GM12892 (cell line): ENCODE results near the gene ABLIM3.
"Not testable (repeated sequence)": the region's sequence is repeated elsewhere in the genome, so short reads cannot be mapped to it uniquely, and the experiment has no call there.

Experiments
- DNase-seq: peaks from one replicate; pipeline ENCODE4 v3.0.0; 2011; ENCODE audit not compliant: insufficient read length
- FAIRE-seq: peaks from 2 replicates; lab custom pipeline; 2011; peaks lifted over from hg19 to GRCh38; lab: Jason Lieb, UNC
- POLR2A ChIP-seq: IDR thresholded peaks from 2 replicates; pipeline ENCODE4 v1.6.1; 2011; ENCODE audit warnings: low read depth, low read length, control low read depth
- POLR2AphosphoS5 ChIP-seq: IDR thresholded peaks from 2 replicates; pipeline ENCODE4 v1.6.1; 2011; ENCODE audit warnings: low read depth, low read length, control low read depth
- TAF1 ChIP-seq: IDR thresholded peaks from 2 replicates; pipeline ENCODE4 v1.6.1; 2011; ENCODE audit warnings: low read depth, mild to moderate bottlenecking, control low read depth, low read length, borderline replicate concordance

The ABLIM3 gene

DNA sequence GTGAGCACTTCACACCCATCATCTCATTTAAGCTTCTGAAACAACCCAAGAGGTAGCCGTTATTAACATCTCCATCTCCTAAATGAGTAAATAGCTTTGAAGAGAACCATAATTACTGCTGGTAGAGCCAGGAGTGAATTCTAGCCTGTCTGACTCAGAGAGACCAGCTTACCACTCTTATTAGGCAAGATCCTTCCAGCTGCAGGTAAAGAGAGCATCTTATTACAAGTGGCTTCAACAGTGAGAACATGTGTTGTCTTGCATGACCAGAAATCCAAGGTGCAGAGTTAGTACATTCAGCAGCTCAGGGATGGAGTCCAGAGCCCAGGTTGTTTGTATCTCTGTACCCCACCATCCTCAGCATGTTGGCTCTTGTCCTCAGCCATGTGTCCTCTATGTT, 119.5 kb downstream of the ABLIM3 start:
- DNase-seq (no peak), FAIRE-seq (no peak)
- no peak for TF ChIP-seq POLR2A
- no peak for TF ChIP-seq TAF1
- no peak for TF ChIP-seq POLR2AphosphoS5

DNA sequence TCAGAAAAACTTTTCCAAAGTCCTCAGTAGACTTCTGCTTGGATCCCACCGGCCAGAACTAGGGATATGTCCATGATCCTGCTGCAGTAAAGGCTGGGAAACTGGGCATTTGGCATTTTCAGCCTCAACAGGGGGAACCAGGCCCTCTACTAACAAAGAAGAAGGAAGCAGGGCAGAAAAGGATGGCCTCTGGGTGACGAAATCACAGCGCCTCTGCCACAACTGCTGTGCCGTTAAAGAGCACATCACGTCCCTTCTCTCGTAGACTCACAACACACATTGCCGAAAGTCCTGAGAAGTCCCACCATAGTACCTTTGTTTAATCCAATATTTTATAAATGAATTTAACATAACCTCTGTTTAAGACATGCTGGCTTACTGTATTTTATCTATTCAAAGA, 120.0 kb downstream of the ABLIM3 start:
- DNase-seq (no peak), FAIRE-seq (no peak)
- TF ChIP-seq POLR2A (no peak), TAF1 (no peak), POLR2AphosphoS5 (no peak)

DNA sequence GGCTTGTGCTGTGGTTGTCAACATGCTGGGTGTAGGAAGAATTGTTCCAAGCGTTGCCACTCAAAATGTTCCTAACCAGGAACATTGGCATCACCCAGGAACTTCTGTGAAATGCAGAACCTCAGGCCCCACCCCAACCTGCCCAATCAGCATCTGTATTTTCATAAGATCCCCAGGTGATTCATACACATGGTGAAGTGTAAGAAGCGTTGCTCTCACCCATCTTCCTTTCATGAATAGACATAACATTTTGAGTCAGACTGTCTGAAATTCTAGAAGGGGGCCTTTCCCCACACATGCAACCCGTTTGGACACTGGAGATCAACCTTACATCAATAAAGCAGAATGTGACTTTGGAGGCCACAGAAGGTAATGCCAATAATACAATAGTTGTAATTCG, 121.0 kb downstream of the ABLIM3 start:
- DNase-seq (no peak), FAIRE-seq (no peak)
- TF ChIP-seq TAF1 (no peak), POLR2AphosphoS5 (no peak), POLR2A (no peak)

GRCh38 chr5:149264439-149265067, 123.3 kb downstream of the ABLIM3 start:
- FAIRE-seq (peak; percentile 14), DNase-seq (no peak)

GRCh38 chr5:149265068-149265465, 123.8 kb downstream of the ABLIM3 start:
- FAIRE-seq (no peak), DNase-seq (no peak)
- TF ChIP-seq POLR2A = no peak
- no peak for TF ChIP-seq POLR2AphosphoS5
- no peak for TF ChIP-seq TAF1

More at GRCh38 chr5:149264439-149265067, 123.3 kb downstream of the ABLIM3 start:
- TF ChIP-seq POLR2AphosphoS5 (no peak), POLR2A (no peak)

GRCh38 chr5:149265597-149265996, 124.3 kb downstream of the ABLIM3 start:
- TF ChIP-seq POLR2AphosphoS5 (no peak), POLR2A (no peak), TAF1 (no peak)
- FAIRE-seq = no peak
- DNase-seq = no peak

GRCh38 chr5:149267241-149267973, 126.1 kb downstream of the ABLIM3 start:
- FAIRE-seq = no peak
- TF ChIP-seq TAF1 = no peak
- no peak for TF ChIP-seq POLR2A
- TF ChIP-seq POLR2AphosphoS5 = no peak

DNA sequence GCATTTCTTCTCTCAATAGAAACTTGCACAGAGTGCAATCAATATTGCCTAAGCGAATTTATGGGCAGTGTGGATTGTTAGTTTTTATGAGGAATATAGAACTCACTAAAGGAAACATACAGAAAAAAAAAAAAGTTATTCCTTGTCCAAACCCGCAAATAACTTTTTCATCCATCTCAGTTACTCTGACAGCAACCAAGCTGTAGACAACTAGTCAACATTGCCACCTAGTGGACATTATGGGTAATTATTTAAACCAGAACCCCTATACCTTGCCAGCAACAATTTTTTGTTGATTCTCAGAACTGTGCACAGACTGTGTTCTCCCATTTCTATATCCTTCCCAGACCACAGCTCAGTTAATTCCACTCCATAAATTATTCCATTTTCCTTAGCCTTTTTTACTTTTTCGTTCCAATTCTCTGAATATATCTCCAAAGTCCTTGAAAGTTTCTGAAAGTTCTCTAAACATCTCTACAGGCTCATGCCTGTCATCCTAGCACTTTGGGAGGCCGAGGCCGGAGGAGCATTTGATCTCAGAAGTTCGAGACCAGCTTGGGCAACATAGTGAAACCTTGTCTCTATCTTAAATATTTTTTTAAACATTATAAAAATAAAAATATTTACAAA, 127.8 kb downstream of the ABLIM3 start:
- peak; percentile 73 for FAIRE-seq
- no peak for TF ChIP-seq TAF1
- TF ChIP-seq POLR2AphosphoS5 = no peak
- TF ChIP-seq POLR2A = no peak
- DNase-seq = peak; percentile 25

More at GRCh38 chr5:149267241-149267973, 126.1 kb downstream of the ABLIM3 start:
- DNase-seq = no peak

GRCh38 chr5:149271195-149271715, 130.0 kb downstream of the ABLIM3 start:
- DNase-seq = no peak
- TF ChIP-seq POLR2AphosphoS5 (no peak), TAF1 (no peak), POLR2A (no peak)
- no peak for FAIRE-seq

GRCh38 chr5:149271716-149272563, 130.6 kb downstream of the ABLIM3 start, which contains the start of gene AFAP1L1:
Gene AFAP1L1 (plus strand): TSS chr5:149271859. CDS start chr5:149271969, 110 bp downstream.
- FAIRE-seq = no peak
- no peak for DNase-seq
- no peak for TF ChIP-seq POLR2A
- no peak for TF ChIP-seq POLR2AphosphoS5
- TF ChIP-seq TAF1 = no peak

DNA sequence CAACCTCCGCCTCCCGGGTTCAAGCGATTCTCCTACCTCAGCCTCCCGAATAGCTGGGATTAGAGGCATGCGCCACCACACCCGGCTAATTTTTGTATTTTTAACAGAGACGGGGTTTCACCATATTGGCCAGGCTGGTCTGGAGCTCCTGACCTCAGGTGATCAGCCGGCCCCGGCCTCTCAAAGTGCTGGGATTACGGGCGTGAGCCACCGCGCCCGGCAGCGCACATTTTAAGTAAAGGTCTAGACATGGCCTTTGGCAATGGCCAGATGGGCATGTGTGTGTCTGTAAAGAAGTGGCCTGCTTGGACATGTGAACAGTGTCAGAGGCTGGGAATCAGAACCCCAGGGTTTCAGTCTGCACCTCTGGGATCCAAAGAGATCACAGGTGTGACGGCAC, 131.5 kb downstream of the ABLIM3 start:
- DNase-seq, FAIRE-seq: not testable (repeated sequence)
